HepG2 (cell line): ENCODE data around the gene ADGRE2. TPM values are rescaled to one million over a fixed set of nuclear protein-coding genes. Genes with fewer than 3 reads are reported as not detected.

Experiments
- ATAC-seq: fragments of 200-7000 bp; cut with Tn5 transposase; 3 replicates; pipeline ENCODE4 v1.9.1; 2020; ENCODE audit warnings: mild to moderate bottlenecking, moderate library complexity
- BruUV-seq: library from RNA; stranded (reverse); fragments of 400-500 nt; replicated peaks from 2 replicates; lab custom pipeline; 2021; lab: Mats Ljungman, UMichigan
- CTCF ChIA-PET: fragments of 300-600 bp; formaldehyde crosslinking; extraction: SDS; loops from one replicate; lab custom pipeline; 2021; ENCODE audit warnings: low total read pairs, inconsistent platforms, low intra/inter-chr PET ratio; lab: Yijun Ruan, JAX
- POLR2A ChIA-PET: fragments of 350-600 bp; sonication (Branson Sonifier 250); formaldehyde crosslinking; loops from one replicate; lab custom pipeline; 2020; ENCODE audit warnings: antibody characterized with exemption, inconsistent platforms; lab: Yijun Ruan, JAX
- DNase-seq: peaks from one replicate; pipeline ENCODE4 v3.0.0-alpha.2; 2015; ENCODE audit warnings: low spot score
- FAIRE-seq: peaks from 3 replicates; lab custom pipeline; 2011; peaks lifted over from hg19 to GRCh38; lab: Jason Lieb, UNC
- H2AFZ ChIP-seq: one replicate; pipeline ENCODE4 v1.6.1; 2011; ENCODE audit warnings: low read length, inconsistent platforms
- H3K27ac ChIP-seq: fragments of 300-600 bp; 3 replicates; pipeline ENCODE4 v1.8.0; 2011; ENCODE audit warnings: mixed run types, mild to moderate bottlenecking, mixed read lengths, low read length, inconsistent platforms; ENCODE audit not compliant: insufficient read depth; ENCODE audit errors: extremely low read length
- H3K27me3 ChIP-seq, 2 experiments: fragments of 200-600 bp in 1 of 2; 2 replicates in 1 of 2; 3 replicates in 1 of 2; pipeline versions ENCODE4 v1.6.0 to v1.8.0; 2011; ENCODE audit warnings: low read length in 2 of 2, mild to moderate bottlenecking in 2 of 2, moderate library complexity in 2 of 2, inconsistent platforms in 1 of 2; ENCODE audit not compliant: insufficient read depth in 2 of 2, control insufficient read depth in 1 of 2
- H3K36me3 ChIP-seq, 2 experiments: fragments of 200-600 bp in 1 of 2; replicated peaks in 1 of 2; 2 replicates in 1 of 2; 3 replicates in 1 of 2; pipeline versions ENCODE4 v1.5.1 to v1.8.0; 2011; ENCODE audit warnings: low read length in 2 of 2, inconsistent platforms in 1 of 2; ENCODE audit not compliant: insufficient read depth in 2 of 2, control insufficient read depth in 1 of 2
- H3K4me1 ChIP-seq: 2 replicates; pipeline ENCODE4 v1.5.1; 2012; ENCODE audit warnings: low read length, inconsistent platforms; ENCODE audit not compliant: insufficient read depth
- H3K4me2 ChIP-seq: 2 replicates; pipeline ENCODE4 v1.6.0; 2011; ENCODE audit warnings: low read depth, low read length, inconsistent platforms
- H3K4me3 ChIP-seq, 3 experiments: fragments of 200-600 bp in 1 of 3; sonication (generic), shearing (Covaris generic) in 1 of 3; replicated peaks in 1 of 3; 2 replicates each; pipeline ENCODE4 v1.5.1; 2011 to 2016; ENCODE audit warnings: low read length in 3 of 3, inconsistent platforms in 2 of 3, low read depth in 2 of 3, mild to moderate bottlenecking in 2 of 3, control low read depth in 1 of 3, mixed read lengths in 1 of 3; ENCODE audit not compliant: insufficient read depth in 1 of 3
- H3K79me2 ChIP-seq: one replicate; pipeline ENCODE4 v1.6.1; 2011; ENCODE audit warnings: low read length, inconsistent platforms; ENCODE audit not compliant: insufficient read depth
- H3K9ac ChIP-seq: 2 replicates; pipeline ENCODE4 v1.6.0; 2011; ENCODE audit warnings: mild to moderate bottlenecking, low read depth, low read length, inconsistent platforms; ENCODE audit not compliant: insufficient read depth
- H3K9me3 ChIP-seq: 2 replicates; pipeline ENCODE4 v1.5.1; 2012; ENCODE audit warnings: mild to moderate bottlenecking, low read length
- H4K20me1 ChIP-seq: 2 replicates; pipeline ENCODE4 v1.6.0; 2011; ENCODE audit warnings: inconsistent platforms, mild to moderate bottlenecking, low read length, moderate library complexity; ENCODE audit not compliant: insufficient read depth
- AHR ChIP-seq: IDR thresholded peaks from 2 replicates; pipeline ENCODE4 v1.6.1; 2018; ENCODE audit warnings: missing genetic modification reagents, missing compliant biosample characterization
- ATF2 ChIP-seq: sonication (generic); formaldehyde crosslinking; IDR thresholded peaks from 2 replicates; pipeline ENCODE4 v1.4.0; 2020; ENCODE audit warnings: missing genetic modification reagents
- ATRX ChIP-seq: sonication (generic); formaldehyde crosslinking; IDR thresholded peaks from 2 replicates; pipeline ENCODE4 v1.4.0; 2020; ENCODE audit warnings: missing genetic modification reagents, borderline replicate concordance
- FOXA1 ChIP-seq, 2 experiments: fragments of 450-650 bp in 1 of 2; sonication (generic) in 1 of 2; formaldehyde crosslinking in 1 of 2; IDR thresholded peaks; 2 replicates each; pipeline versions ENCODE4 v1.4.0 to v1.6.1; 2016 to 2020; ENCODE audit warnings: missing genetic modification reagents in 1 of 2
- GFI1 ChIP-seq: sonication (generic); formaldehyde crosslinking; IDR thresholded peaks from 2 replicates; pipeline ENCODE4 v1.5.0; 2020; ENCODE audit warnings: missing genetic modification reagents, mild to moderate bottlenecking, borderline replicate concordance
- HOMEZ ChIP-seq: IDR thresholded peaks from 2 replicates; pipeline ENCODE4 v1.6.1; 2016; ENCODE audit warnings: low read depth
- PRMT3 ChIP-seq: sonication (generic); formaldehyde crosslinking; IDR thresholded peaks from 2 replicates; pipeline ENCODE4 v1.8.1; 2022; ENCODE audit warnings: low read depth, mild to moderate bottlenecking, moderate library complexity, missing genetic modification reagents, borderline replicate concordance
- PRPF4 ChIP-seq: fragments of 200-400 bp; formaldehyde crosslinking; IDR thresholded peaks from 2 replicates; pipeline ENCODE4 v1.6.1; 2016; ENCODE audit warnings: low read length, low read depth; ENCODE audit not compliant: poor library complexity, severe bottlenecking
- RNF2 ChIP-seq: fragments of 450-650 bp; conservative IDR thresholded peaks from 2 replicates; pipeline ENCODE4 v1.6.1; 2016; ENCODE audit warnings: low read depth
- SCMH1 ChIP-seq: sonication (generic); formaldehyde crosslinking; IDR thresholded peaks from 2 replicates; pipeline ENCODE4 v1.9.0; 2021; ENCODE audit warnings: missing genetic modification reagents, mild to moderate bottlenecking, borderline replicate concordance
- SIX4 ChIP-seq: sonication (generic); formaldehyde crosslinking; IDR thresholded peaks from 2 replicates; pipeline ENCODE4 v1.4.0; 2020; ENCODE audit warnings: missing genetic modification reagents
- SSRP1 ChIP-seq: IDR thresholded peaks from 2 replicates; pipeline ENCODE4 v1.6.1; 2016; ENCODE audit warnings: control low read depth
- TCF7L2 ChIP-seq: IDR thresholded peaks from 2 replicates; pipeline ENCODE4 v1.6.1; 2011; ENCODE audit warnings: mild to moderate bottlenecking, low read depth, low read length, moderate library complexity
- ZBTB21 ChIP-seq: sonication (generic); formaldehyde crosslinking; IDR thresholded peaks from 2 replicates; pipeline ENCODE4 v1.4.0; 2020; ENCODE audit warnings: missing genetic modification reagents
- WGBS: methylation state at CpG from one replicate; pipeline ENCODE4 v1.1.6; 2017; ENCODE audit warnings: low lambda C conversion rate; 5-methylcytosine and 5-hydroxymethylcytosine counted together
- in situ Hi-C: cut with HindIII; loops from 2 replicates; pipeline ENCODE4 v1.10.0; 2017; ENCODE audit warnings: low pct_unique_long_range_greater_than_20kb; ENCODE audit not compliant: extremely low pct_ligation_motif_present
- intact Hi-C: fragments of 100-400 bp; cut with micrococcal nuclease; formaldehyde crosslinking; loops from one replicate; pipeline ENCODE4 v1.10.0; 2022; ENCODE audit not compliant: unreplicated experiment
- polyA plus RNA-seq, 8 experiments: library from polyadenylated mRNA; depleted of rRNA in 3 of 8; stranded (reverse) in 7 of 8; unstranded in 1 of 8; fragments of >200 nt; fragmentation: Illumina TruSeq in 4 of 8; extraction: Trizol in 4 of 8; gene quantifications; 2 replicates each; pipeline versions ENCODE4 v1.2.1 to v1.2.3, GENCODE V29; 2011 to 2016; ENCODE audit warnings: low read depth in 4 of 8, missing spikeins in 1 of 8, mixed read lengths in 1 of 8; ENCODE audit not compliant: insufficient read depth in 1 of 8
- total RNA-seq, 5 experiments: library from RNA; depleted of rRNA; stranded (reverse); fragments of >200 nt; fragmentation: Illumina TruSeq; extraction: Trizol; gene quantifications; 2 replicates each; pipeline ENCODE4 v1.2.3, GENCODE V29; 2016; ENCODE audit warnings: low read depth in 1 of 5
- TF ChIP-seq, protein P1 (sequence below): fragments of 450-650 bp; IDR thresholded peaks from 2 replicates; pipeline ENCODE4 v1.6.1; 2016
- TF ChIP-seq, protein P2 (sequence below): sonication (generic); formaldehyde crosslinking; IDR thresholded peaks from 2 replicates; pipeline ENCODE4 v1.5.0; 2020; ENCODE audit warnings: missing genetic modification reagents, mild to moderate bottlenecking, borderline replicate concordance

ADGRE2 gene
- total and polyA plus RNA-seq, 2 of the 13 experiments (the other 11 are each of a cell fraction or from before 2014, with no cell fraction given) = 0.04 TPM; not detected in 1

- no peaks in the 10 kb centered on the region for H3K79me2 ChIP-seq
- H3K27me3 ChIP-seq = no peaks in the 10 kb centered on the region
- CTCF ChIA-PET = no interaction called here
- in situ Hi-C loops = no loop called here
- H3K9ac ChIP-seq = no peak overlapping the region
- intact Hi-C loops = no loop called here
- no peaks in the 10 kb centered on the region for H3K9me3 ChIP-seq
- H3K4me2 ChIP-seq = no peak overlapping the region
- 88% methylated on average over 8 of the region's 9 CpGs for WGBS
- no peak overlapping the region for H3K27ac ChIP-seq
- no peaks in the 10 kb centered on the region for H4K20me1 ChIP-seq
- no peaks in the 10 kb centered on the region for H3K4me1 ChIP-seq
- no TSS peak for BruUV-seq
- DNase-seq (no peak), FAIRE-seq (no peak), ATAC-seq (no peak)
- POLR2A ChIA-PET = no interaction called here
- TF ChIP-seq SIX4 (CRISPR knock-in tag) = no peak
- TF ChIP-seq ATRX (CRISPR knock-in tag) = no peak
- no peak for TF ChIP-seq AHR (CRISPR knock-in tag)
- TF ChIP-seq SSRP1 (CRISPR knock-in tag) = no peak
- no peak for TF ChIP-seq SCMH1 (CRISPR knock-in tag)
- TF ChIP-seq RNF2 = no peak
- no peak for TF ChIP-seq ZBTB21 (CRISPR knock-in tag)
- TF ChIP-seq HOMEZ (CRISPR knock-in tag) = no peak
- TF ChIP-seq, protein P1, sequence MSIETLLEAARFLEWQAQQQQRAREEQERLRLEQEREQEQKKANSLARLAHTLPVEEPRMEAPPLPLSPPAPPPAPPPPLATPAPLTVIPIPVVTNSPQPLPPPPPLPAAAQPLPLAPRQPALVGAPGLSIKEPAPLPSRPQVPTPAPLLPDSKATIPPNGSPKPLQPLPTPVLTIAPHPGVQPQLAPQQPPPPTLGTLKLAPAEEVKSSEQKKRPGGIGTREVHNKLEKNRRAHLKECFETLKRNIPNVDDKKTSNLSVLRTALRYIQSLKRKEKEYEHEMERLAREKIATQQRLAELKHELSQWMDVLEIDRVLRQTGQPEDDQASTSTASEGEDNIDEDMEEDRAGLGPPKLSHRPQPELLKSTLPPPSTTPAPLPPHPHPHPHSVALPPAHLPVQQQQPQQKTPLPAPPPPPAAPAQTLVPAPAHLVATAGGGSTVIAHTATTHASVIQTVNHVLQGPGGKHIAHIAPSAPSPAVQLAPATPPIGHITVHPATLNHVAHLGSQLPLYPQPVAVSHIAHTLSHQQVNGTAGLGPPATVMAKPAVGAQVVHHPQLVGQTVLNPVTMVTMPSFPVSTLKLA = no peak
- TF ChIP-seq GFI1 = no peak
- TF ChIP-seq ATF2 = no peak
- no peak for TF ChIP-seq PRMT3
- TF ChIP-seq PRPF4 = no peak
- TF ChIP-seq FOXA1 (IDR thresholded peaks at IDR 0.05) = no peak
- no peak for TF ChIP-seq FOXA1 (CRISPR knock-in tag; IDR thresholded peaks at IDR 0.05)
- TF ChIP-seq TCF7L2 = no peak
- TF ChIP-seq, protein P2, sequence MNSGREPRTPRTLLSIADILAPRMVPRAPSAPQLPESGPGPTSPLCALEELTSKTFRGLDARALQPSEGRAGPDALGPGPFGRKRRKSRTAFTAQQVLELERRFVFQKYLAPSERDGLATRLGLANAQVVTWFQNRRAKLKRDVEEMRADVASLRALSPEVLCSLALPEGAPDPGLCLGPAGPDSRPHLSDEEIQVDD = no peak
- no peak overlapping the region for H2AFZ ChIP-seq
- H3K36me3 ChIP-seq = peaks cover 9 to 50% of the 10 kb centered on the region in 2 experiments; a peak in 4 of 5 replicates
- H3K4me3 ChIP-seq = no peak overlapping the region
Observed at GRCh38 chr19:14700711-14701375, 77.5 kb downstream of the ADGRE2 start.
